NCI-H69 (cell line): ENCODE measurements around the gene SYTL2.
"Not testable (repeated sequence)": the region's sequence is repeated elsewhere in the genome, so short reads cannot be mapped to it uniquely, and the experiment has no call there.

Source experiments
- DNase-seq: peaks from one replicate; lab custom pipeline; 2025; lab: John Stamatoyannopoulos, UW

The SYTL2 gene, protein sequence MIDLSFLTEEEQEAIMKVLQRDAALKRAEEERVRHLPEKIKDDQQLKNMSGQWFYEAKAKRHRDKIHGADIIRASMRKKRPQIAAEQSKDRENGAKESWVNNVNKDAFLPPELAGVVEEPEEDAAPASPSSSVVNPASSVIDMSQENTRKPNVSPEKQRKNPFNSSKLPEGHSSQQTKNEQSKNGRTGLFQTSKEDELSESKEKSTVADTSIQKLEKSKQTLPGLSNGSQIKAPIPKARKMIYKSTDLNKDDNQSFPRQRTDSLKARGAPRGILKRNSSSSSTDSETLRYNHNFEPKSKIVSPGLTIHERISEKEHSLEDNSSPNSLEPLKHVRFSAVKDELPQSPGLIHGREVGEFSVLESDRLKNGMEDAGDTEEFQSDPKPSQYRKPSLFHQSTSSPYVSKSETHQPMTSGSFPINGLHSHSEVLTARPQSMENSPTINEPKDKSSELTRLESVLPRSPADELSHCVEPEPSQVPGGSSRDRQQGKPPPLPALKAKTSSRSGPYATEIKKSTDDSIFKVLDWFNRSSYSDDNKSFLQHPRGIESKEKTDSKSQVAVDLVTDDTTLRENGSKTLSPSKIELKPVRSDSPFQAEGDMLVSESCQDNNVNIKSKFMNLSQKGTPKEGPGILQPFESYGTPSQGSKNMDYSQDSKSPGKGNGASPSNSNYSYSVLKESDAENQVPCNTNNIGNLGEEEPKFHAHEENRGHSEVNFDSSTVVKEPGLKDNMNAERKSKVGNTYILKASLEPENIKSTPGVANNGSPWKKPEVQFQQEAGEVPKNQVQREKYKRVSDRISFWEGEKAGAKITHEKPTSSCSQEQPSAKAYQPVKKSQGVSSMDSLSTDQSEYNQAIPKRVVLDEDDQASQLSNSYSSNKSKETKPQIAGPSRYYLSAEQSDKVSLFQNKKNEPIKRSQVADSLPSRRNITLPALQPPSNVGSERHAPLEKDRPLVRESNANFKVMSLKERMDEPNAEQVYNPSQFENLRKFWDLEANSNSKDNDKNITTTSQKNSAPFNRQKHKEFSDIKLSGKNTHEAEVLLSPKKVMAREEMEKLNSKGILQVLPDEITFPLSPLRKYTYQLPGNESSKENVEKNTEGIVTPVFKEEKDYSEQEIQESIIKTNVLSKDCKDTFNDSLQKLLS (N-terminal part only)

DNA sequence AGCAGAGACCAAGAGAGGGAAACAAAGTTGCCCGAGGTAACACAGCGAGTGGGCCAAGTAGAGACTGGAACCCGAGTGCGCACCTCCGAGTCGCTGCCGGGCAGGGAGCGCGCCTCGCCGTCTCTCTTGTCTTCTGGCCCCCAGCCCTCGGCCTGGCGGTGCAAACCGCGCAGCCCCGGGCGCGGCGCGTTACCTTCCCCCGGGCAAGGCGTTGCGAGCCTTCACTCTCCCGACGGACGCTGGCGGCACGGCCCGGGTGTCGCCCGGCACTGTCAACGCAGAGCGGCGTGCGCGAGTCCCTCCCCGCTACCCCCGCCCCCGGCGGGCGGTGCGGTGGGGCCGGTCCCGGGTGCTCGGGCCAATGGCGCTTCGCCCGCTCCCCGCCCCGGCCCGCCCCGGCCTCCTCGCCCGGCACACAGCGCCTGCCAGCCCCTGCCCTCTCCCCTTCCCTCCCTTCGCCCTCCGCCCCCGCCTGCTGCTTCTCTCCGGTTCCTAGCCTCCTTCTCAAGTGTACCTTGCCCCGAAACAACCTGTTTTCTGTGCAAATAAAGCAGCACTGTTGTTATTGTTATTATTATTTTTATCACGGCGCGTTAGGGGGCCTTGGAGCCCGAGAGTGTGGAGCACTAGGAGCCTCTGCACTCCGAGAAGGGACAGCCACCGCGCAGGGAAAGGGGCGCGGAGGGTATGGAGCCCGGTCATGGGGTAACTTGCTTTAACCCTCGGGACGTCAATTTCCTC is at the start of gene SYTL2:
Gene SYTL2 (minus strand): TSS at position 271 of the 741 bp plus-strand sequence. CDS start 53,416 bp downstream, outside the sequence.
- peak; percentile 89 for DNase-seq

DNA sequence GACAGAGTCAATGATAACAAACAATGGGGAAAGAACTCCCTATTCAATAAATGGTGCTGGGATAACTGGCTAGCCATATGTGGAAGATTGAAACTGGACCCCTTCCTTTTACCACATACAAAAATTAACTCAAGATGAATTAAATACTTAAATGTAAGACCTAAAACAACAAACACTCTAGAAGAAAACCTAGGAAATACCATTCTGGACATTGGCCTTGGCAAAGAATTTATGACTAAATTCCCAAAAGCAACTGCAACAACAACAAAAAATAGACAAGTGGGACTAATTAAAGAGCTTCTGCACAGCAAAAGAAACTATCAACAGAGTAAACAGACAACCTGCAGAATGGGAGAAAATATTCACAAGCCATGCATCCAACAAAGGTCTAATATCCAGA is 48.6 kb upstream of the SYTL2 start:
- not testable (repeated sequence) for DNase-seq

DNA sequence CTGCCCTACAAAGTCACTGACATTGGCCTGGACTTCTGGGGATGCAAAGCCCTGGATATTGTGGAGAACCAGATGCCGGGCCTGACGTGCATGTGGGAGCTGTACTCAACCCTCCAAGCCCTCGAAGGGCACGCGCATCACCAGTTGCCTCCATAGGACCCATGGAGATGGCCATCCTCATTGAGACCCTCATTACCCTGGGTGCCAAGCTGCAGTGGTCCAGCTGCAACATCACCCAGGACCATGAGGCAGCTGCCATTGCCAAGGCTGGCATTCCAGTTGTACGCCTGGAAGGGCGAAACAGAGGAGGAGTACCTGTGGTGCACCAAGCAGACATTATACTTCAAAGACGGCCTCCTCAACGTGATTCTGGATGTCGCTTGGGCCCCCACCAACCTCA is 46.2 kb upstream of the SYTL2 start:
- DNase-seq, result no peak

DNA sequence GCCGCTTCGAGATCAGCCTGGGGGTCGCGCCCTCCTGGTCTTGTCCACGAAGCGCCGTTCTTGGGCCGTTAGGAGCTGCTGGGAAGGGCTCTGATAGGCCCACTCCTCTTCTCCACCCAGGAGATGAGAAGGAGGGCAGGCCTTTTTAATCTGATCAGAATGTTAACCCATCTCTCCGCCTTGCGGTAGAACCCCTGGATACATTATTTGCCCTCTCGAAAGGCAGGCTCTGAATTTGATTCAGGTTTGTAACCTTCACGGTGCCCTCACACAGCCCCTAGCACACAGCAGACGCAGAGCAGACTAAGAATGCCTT is 44.4 kb upstream of the SYTL2 start, which contains the start of gene CCDC83:
Gene CCDC83 (plus strand): TSS at position 43 of the 316 bp plus-strand sequence. CDS start 9,741 bp downstream, outside the sequence.
- DNase-seq, result no peak

DNA sequence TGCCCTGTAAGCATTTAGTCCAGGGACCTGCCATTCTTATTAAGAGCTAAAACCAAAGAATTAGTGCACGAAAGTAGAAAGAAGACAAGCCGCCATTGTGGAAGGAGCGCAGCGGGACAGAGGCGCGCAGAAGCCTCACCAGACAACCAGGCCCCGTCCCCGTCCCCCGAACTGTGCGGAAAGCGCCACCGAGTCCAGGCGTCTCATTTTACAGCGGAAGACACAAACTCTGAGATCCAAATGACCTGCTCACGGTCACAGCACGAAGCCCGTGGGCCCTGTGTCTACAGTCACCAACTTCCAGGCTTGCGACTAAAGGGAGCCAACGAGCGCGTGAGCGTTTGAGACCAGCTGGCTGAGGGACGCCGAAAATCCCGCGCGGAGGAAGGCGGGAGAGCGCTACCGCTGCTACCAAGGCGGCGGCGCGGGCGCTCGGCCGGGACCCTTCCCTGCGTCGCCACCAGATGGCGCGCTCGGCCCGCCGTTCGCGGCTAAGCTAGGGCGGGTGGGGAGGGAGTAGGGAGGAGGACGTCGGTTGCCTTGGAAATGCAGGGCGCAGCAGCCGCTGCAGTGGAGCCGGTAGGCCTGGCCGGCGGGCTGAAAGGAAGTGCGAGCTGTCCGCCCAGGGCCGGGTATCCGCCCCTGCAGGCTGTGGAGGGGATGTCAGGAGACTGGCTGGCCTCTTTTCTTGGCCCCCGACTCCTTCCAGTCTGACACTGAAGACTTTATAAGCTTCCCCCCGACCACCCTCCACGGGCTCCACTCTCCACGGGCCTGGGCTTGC is 43.8 kb upstream of the SYTL2 start:
- DNase-seq, result peak; percentile 98

DNA sequence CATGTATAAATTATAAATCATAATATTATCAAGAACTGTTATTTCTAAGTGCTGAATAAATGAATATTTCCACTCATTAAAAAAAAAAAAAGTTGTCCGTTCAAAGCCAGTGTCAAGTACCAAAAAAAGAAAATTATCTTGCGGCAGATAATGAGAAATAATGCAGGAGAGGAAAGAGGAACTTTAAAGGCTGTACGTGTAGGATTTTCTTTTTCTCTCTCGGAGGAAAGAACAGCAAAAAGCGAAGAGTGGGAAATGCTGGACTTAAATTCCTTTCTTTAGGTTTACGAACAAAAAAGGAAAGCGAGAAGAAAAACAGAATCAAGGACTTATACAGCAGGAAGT is 43.2 kb upstream of the SYTL2 start:
- no peak for DNase-seq

DNA sequence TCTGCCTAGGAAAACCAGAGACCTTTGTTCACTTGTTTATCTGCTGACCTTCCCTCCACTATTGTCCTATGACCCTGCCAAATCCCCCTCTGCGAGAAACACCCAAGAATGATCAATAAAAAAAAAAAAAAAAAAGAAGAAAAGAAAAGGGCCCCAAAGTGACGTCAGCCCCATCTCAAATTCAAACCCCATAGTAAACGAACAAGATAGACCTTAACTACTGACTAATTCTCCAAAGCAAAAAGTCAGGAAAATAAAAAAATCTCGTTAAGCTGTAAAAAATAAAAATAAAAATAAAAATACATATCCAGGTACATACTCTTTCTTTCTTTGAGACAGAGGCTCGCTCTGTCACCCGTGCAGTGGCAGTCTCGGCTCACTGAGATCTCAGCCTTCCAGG is 42.6 kb upstream of the SYTL2 start:
- not testable (repeated sequence) for DNase-seq

DNA sequence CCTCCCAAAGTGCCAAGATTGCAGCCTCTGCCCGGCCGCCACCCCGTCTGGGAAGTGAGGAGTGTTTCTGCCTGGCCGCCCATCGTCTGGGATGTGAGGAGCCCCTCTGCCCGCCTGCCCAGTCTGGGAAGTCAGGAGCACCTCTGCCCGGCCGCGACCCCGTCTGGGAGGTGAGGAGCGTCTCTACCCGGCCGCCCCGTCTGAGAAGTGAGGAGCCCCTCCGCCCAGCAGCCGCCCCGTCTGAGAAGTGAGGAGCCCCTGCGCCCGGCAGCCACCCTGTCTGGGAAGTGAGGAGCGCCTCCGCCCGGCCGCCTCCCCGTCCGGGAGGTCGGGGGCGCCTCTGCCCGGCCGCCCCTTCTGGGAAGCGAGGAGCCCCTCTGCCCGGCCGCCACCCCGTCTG is 41.8 kb upstream of the SYTL2 start:
- DNase-seq, result not testable (repeated sequence)

DNA sequence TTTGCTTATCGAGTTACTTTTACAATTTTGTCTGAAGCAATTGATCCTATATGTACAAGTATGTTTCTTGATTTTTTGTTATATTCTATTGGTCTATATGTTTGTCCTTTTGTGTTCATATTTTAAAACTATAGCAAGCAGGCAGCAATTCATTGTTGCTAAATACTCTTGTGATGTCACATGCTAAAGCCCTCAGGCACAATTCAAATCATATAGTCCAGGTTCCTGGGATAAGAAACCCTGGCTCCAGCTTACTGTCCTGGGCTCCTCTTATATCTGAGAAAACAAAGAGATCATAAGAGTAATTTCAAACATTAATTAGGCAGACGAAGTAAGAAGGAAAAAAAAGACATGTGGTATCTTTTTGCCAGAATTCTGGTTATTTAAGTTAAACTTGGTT is 37.6 kb upstream of the SYTL2 start:
- DNase-seq, result no peak

DNA sequence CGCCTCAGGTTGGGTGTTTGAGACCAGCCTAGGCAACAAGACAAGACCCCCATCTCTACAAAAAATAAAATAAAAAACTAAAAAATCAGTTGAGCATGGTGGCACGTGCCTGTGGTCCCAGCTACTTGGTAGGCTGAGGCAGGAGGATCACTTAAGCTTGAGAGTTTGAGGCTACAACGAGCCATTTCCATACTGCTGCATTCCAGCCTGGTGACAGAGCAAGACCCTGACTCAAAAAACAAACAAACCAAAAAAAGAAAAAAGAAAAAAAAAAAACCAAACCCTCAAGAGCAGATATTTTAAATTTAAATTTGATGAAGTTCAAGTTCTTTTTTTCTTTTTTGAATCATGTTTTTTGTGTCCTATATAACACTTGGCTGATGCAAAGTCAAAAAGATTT is 37.1 kb upstream of the SYTL2 start:
- DNase-seq, result no peak

DNA sequence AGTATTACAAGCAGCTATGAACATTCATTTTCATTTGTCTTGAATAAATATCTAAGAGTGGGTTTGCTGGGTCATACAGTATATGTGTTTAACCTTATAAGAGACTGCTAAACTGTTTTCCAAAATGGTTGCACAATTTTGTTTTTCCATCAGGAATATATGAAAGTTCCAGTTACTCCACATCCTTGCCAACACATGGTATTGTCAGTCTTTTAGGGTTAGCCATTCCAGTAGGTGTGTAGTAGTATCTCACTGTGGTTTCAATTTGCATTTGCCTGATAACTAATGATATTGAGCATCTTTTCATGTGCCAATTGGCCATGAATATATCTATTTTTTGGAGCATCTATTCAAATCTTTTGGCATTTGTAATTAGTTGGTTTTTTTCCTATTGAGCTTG is 36.5 kb upstream of the SYTL2 start:
- DNase-seq, result no peak

DNA sequence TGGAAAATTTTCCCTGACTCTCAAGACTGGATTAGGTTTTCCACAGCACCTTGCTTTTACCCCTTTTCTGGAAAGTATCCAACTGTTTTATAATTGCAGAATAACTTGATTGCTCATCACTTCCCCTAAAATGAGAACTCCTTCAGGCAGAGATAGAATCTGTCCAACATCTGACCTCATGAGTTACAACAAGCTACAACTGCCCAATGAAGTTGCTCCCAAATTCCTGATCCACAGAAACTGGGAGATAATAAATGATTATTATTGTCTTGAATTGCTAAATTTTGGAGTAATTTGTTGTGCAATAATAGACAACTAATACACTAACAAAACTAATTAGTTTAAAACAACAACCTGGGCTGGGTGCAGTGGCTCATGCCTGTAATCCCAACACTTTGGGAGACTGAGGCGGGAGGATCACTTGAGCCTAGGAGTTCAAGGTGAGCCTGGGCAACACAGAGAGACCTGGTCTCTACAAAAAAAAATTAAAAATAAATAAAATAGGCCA is 34.2 kb upstream of the SYTL2 start:
- peak; percentile 14 for DNase-seq

DNA sequence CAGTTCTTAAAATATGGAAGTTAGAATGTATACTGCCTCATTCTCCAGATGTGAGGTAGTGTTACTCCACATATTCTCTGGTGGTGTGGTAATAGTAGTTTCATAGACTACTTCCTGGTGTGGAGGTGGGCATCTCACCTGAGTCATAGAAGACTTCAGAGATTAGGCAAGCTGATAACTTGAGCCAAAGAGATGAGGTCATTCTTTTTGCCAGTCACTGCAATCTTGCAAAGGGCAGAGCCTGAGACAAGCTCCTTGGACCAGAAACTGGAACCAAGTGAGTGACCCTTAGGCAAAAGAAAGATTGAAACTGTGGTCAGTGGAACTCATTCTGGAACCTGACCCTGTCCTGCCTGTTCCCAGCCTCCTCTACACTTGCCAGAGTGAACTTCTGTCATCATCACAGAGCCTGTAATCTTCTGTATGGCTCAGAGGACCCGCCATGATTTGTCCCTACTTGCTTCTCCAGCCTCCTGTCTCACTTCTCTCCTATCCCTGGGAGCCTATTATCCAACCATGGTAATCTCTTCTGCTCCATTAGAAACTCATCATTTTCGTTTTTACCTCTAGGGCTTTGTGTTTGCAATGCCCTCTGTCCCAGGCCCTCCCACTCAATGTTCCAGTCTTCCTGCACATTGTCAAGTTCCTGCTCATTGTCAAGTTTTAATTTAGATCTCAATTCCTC is 33.6 kb upstream of the SYTL2 start:
- DNase-seq, result peak; percentile 16

DNA sequence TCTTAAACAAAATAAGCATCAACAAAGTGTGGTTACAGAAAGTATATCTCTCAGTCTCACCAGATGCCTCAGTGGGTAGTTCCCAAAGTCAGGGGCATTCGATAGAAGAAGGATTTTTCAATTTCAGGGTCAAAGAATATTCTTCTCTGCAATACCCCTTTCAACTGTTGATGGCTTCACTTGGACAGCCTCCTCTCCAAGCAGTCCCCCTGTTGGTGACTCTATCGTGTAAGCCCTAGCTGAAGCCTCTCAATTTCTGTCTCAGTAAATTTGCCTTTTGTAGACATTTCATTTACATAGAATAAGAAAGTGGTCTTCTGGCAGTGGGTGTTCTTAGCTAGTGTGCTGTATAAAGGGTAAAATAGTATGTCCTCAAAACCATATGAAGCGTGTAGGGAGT is 33.0 kb upstream of the SYTL2 start:
- no peak for DNase-seq

DNA sequence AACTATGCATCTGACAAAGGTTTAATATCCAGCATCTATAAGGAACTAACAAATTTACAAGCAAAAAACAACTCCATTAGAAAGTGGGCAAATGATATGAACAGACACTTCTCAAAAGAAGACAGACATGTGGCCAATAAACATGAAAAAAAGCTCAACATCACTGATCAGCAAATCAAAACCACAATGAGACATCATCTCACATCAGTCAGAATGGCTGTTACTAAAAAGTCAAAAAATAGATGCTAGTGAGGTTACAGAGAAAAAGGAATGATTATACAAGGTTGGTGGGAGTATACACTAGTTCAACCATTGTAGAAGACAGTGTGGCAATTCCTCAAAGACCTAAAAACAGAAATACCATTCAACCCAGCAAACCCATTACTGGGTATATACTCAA is 30.0 kb upstream of the SYTL2 start:
- not testable (repeated sequence) for DNase-seq

DNA sequence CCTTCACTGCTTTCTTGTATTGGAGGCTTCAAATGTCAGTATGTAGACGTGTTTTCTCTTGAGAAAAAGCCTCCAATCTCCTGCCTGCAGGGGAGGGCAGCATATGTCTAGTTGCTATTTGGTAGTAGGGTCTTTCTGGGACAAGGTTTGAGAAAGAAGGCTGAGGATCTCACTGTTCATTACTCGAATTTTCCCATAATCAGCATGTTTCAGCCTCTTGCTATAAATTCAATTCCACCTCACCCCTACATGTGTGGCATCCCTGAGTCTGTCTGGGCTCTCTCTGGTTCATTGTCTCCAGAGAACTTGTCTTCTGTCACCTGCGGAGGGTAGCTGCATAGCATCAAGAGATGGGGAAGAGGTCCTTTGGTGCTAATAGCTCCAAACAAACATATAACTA is 24.8 kb upstream of the SYTL2 start:
- no peak for DNase-seq

DNA sequence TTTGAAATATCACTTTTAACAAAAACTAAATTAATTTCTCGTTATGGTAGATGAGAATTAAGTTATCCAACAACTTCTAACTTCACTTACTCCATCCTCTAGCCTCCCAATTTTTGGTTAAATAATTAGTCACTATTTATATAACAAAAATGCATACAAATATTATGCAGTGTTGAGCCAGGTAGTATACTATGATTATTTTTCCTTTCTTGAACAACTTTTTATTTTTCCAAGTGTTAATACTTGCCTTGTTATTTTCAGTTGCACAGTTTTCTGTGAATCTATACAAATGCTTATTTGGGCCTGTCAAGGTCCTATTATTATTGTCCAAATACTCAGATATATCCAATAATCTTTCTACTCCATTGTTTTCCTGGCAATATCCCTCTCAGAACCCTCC is 24.3 kb upstream of the SYTL2 start:
- no peak for DNase-seq

DNA sequence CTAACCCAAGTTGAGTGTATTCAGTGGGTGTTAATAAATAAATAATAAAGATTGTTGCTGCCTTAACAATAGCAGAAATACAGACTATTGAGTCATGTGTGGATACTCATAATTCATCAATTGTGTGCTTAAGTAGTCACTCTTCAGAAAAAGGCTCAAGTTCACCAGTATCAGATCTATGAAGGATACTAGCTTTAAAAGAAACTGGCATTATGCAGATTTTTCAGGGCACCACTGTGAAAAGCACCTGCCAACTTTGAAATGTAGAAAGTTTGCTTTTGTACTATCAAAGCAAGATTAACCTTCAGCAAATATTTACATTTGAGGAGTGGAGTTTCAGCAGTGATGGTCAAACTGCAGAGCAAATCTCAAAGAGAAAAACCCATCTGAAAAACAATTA is 20.1 kb upstream of the SYTL2 start:
- peak; percentile 20 for DNase-seq

DNA sequence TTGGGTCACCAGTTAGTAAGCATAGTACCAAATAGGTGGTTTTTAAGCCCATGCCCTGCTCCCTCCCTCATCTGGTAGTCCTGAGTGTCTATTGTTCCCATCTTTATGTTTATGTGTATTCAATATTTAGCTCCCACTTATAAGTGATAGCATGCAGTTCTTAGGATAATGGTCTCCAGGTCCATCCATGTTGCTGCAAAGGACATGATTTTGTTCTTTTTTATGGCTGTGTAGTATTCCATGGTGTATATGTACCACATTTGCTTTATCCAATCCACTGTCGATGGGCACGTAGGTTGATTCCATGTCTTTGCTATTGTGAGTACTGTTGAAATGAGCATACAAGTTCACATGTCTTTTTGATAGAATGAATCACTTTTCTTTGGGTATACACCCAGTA is 18.2 kb upstream of the SYTL2 start:
- DNase-seq, result no peak

DNA sequence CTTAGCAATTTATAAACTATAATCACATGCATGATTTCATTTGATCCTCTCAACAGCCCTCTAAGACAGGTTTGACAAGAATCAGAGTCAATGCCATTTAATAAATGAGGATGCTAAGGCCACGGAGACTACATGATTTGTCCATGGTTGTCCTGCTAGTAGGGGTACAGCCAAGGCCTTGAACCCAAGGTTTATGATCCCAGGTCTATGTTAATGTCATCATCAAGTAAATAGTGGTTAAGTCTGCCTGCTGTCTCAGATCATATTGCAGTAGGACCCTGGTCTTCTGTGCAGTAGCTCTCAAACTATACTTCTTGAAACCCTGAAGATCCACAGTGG is 17.7 kb upstream of the SYTL2 start:
- no peak for DNase-seq
